Panc1 (cell line): ENCODE results near the gene TNPO3. TPM values are rescaled to one million over a fixed set of nuclear protein-coding genes. Genes with fewer than 3 reads are reported as not detected.

Experiments used
- ATAC-seq: fragments of 200-7000 bp; cut with Tn5 transposase; 2 replicates; pipeline ENCODE4 v1.9.1; 2020; ENCODE audit warnings: mild to moderate bottlenecking, moderate library complexity
- BruUV-seq: library from RNA; stranded (reverse); fragments of 400-500 nt; replicated peaks from 2 replicates; lab custom pipeline; 2021; lab: Mats Ljungman, UMichigan
- CTCF ChIA-PET: fragments of 300-600 bp; sonication (Branson Sonifier 250); formaldehyde crosslinking; loops from one replicate; lab custom pipeline; 2022; ENCODE audit warnings: antibody characterized with exemption; lab: Charles Lee
- POLR2A ChIA-PET: fragments of 300-600 bp; sonication (Branson Sonifier 250); formaldehyde crosslinking; loops from one replicate; lab custom pipeline; 2022; ENCODE audit warnings: antibody characterized with exemption; lab: Charles Lee
- DNase-seq: peaks from one replicate; pipeline ENCODE4 v3.0.0-alpha.2; 2010; ENCODE audit warnings: low read depth, low spot score
- H3K27ac ChIP-seq: 2 replicates; pipeline ENCODE4 v1.5.1; 2011; ENCODE audit warnings: mild to moderate bottlenecking, low read length, inconsistent platforms
- H3K27me3 ChIP-seq: fragments of 200-500 bp; sonication (Bioruptor generic); 2 replicates; pipeline ENCODE4 v1.6.0; 2014; ENCODE audit warnings: low read length, inconsistent platforms; ENCODE audit not compliant: control insufficient read depth, insufficient read depth
- H3K36me3 ChIP-seq: fragments of 200-500 bp; sonication (Bioruptor generic); 2 replicates; pipeline ENCODE4 v1.5.1; 2014; ENCODE audit warnings: inconsistent platforms, mild to moderate bottlenecking, low read length, moderate library complexity; ENCODE audit not compliant: control insufficient read depth, insufficient read depth
- H3K4me1 ChIP-seq: 2 replicates; pipeline ENCODE4 v1.5.1; 2011; ENCODE audit warnings: inconsistent platforms, mild to moderate bottlenecking, low read length, moderate library complexity; ENCODE audit not compliant: control insufficient read depth, insufficient read depth
- H3K4me3 ChIP-seq, 2 experiments: 2 replicates each; pipeline ENCODE4 v1.5.1; 2011 to 2012; ENCODE audit warnings: low read depth in 2 of 2, low read length in 2 of 2, mild to moderate bottlenecking in 2 of 2, inconsistent platforms in 1 of 2, moderate library complexity in 1 of 2
- H3K9me3 ChIP-seq: fragments of 200-500 bp; sonication (Bioruptor generic); 2 replicates; pipeline ENCODE4 v1.5.1; 2014; ENCODE audit warnings: low read depth, mild to moderate bottlenecking, inconsistent platforms, low read length, moderate library complexity; ENCODE audit not compliant: control insufficient read depth, insufficient read depth
- POLR2AphosphoS5 ChIP-seq: IDR thresholded peaks from 2 replicates; pipeline ENCODE4 v1.6.1; 2012; ENCODE audit warnings: mild to moderate bottlenecking, low read depth, low read length, moderate library complexity
- REST ChIP-seq, 2 experiments: IDR thresholded peaks; 2 replicates each; pipeline ENCODE4 v1.6.1; 2011 to 2012; ENCODE audit warnings: low read depth in 2 of 2, control low read depth in 1 of 2, low read length in 1 of 2, mild to moderate bottlenecking in 1 of 2, moderate library complexity in 1 of 2; ENCODE audit not compliant: insufficient read depth in 1 of 2
- SIN3A ChIP-seq: IDR thresholded peaks from 2 replicates; pipeline ENCODE4 v1.6.1; 2012; ENCODE audit warnings: low read depth, mild to moderate bottlenecking, low read length, moderate library complexity, borderline replicate concordance; ENCODE audit not compliant: insufficient read depth
- TCF7L2 ChIP-seq: IDR thresholded peaks from 2 replicates; pipeline ENCODE4 v1.6.1; 2011; ENCODE audit warnings: mild to moderate bottlenecking, low read depth, low read length, inconsistent platforms
- in situ Hi-C: cut with HindIII; loops from 2 replicates; pipeline ENCODE4 v1.10.0; 2016; ENCODE audit warnings: low sequenced_read_pairs, low pct_unique_long_range_greater_than_20kb
- intact Hi-C: fragments of 100-400 bp; cut with micrococcal nuclease; formaldehyde crosslinking; loops from one replicate; pipeline ENCODE4 v1.10.0; 2022; ENCODE audit not compliant: unreplicated experiment
- total RNA-seq: library from RNA; stranded (reverse); gene quantifications from one replicate; pipeline ENCODE4 v1.2.1, GENCODE V29; 2021; ENCODE audit not compliant: unreplicated experiment
- TF ChIP-seq, protein P1 (sequence below): fragments of 450-650 bp; IDR thresholded peaks from 2 replicates; pipeline ENCODE4 v1.5.1; 2017; ENCODE audit warnings: mild to moderate bottlenecking

Gene TNPO3
- total RNA-seq, 1 experiment from 2014 or later: 71.8 TPM

GRCh38 chr7:129101746-129102145 is 46.8 kb upstream of the TNPO3 start:
- H3K36me3 ChIP-seq: no peaks in the 10 kb centered on the region
- peaks cover 2% of the 10 kb centered on the region; the same call in 1 of the 2 replicates for H3K27me3 ChIP-seq
- no peak overlapping the region for H3K27ac ChIP-seq
- ChIA-PET CTCF (no interaction called here), POLR2A (interaction anchor here (0.6 kb wide), 4 partner anchors 34 to 144 kb away, joined by 3 to 7 read pairs (median 4); no protein-coding TSS in a partner anchor)
- intact Hi-C loops: no loop called here
- in situ Hi-C loops: no loop called here
- no TSS peak for BruUV-seq
- DNase-seq: no peak
- no peaks in the 10 kb centered on the region for H3K9me3 ChIP-seq
- no peak for ATAC-seq
- H3K4me3 ChIP-seq: no peak overlapping the region
- no peaks in the 10 kb centered on the region for H3K4me1 ChIP-seq
- TF ChIP-seq, protein P1, sequence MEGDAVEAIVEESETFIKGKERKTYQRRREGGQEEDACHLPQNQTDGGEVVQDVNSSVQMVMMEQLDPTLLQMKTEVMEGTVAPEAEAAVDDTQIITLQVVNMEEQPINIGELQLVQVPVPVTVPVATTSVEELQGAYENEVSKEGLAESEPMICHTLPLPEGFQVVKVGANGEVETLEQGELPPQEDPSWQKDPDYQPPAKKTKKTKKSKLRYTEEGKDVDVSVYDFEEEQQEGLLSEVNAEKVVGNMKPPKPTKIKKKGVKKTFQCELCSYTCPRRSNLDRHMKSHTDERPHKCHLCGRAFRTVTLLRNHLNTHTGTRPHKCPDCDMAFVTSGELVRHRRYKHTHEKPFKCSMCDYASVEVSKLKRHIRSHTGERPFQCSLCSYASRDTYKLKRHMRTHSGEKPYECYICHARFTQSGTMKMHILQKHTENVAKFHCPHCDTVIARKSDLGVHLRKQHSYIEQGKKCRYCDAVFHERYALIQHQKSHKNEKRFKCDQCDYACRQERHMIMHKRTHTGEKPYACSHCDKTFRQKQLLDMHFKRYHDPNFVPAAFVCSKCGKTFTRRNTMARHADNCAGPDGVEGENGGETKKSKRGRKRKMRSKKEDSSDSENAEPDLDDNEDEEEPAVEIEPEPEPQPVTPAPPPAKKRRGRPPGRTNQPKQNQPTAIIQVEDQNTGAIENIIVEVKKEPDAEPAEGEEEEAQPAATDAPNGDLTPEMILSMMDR: no peak
- no peak for TF ChIP-seq TCF7L2

DNA sequence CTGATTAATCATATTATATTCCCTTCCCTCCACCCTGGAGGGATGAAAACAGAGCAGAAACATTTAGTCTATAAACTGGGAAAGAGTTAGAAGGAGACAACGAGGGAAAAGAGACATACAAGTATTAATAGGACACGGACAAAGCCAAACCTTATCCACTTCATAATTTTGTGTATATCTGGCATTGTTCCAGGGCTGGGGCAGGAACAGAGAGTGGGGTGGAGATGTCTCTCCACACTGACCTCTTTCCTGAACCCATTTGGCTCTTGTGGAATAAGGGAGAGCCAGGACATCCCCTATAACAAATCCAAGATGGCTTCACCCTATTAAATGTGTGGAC is 45.9 kb upstream of the TNPO3 start:
- DNase-seq (no peak), ATAC-seq (no peak)
- H3K27me3 ChIP-seq: peaks cover 3% of the 10 kb centered on the region; the same call in 1 of the 2 replicates
- in situ Hi-C loops: no loop called here
- POLR2A ChIA-PET: no interaction called here
- intact Hi-C loops: no loop called here
- no peaks in the 10 kb centered on the region for H3K9me3 ChIP-seq
- H3K4me1 ChIP-seq: no peaks in the 10 kb centered on the region
- CTCF ChIA-PET: no interaction called here
- no TSS peak for BruUV-seq
- no peak overlapping the region for H3K4me3 ChIP-seq
- no peak overlapping the region for H3K27ac ChIP-seq
- H3K36me3 ChIP-seq: no peaks in the 10 kb centered on the region
- TF ChIP-seq TCF7L2: no peak
- TF ChIP-seq REST (IDR thresholded peaks at IDR 0.05; ENCODE audit: insufficient read depth in 1 of 2, low read depth in 2 of 2, low read length in 1 of 2): no peak
- TF ChIP-seq SIN3A: no peak
- TF ChIP-seq POLR2AphosphoS5: no peak
- TF ChIP-seq, protein P1: no peak
